NCI-H510A treated with DMSO at 0.1 percent for 48 hours (cell line): Measurements from ENCODE around the gene ERBB4.
A peak's percentile ranks its signal among the peaks of the same experiment; 100 is the strongest.

Experiments used
- DNase-seq: peaks from one replicate; lab custom pipeline; 2025; lab: John Stamatoyannopoulos, UW

Gene ERBB4

GRCh38 chr2:211413746-211414145 lies 1124.9 kb downstream of the ERBB4 start:
- DNase-seq, result no peak

- DNase-seq, result peak; percentile 51
Measured at GRCh38 chr2:211408483-211408891, 1130.1 kb downstream of the ERBB4 start.

- DNase-seq, result no peak
Measured at GRCh38 chr2:211407076-211407475, 1131.5 kb downstream of the ERBB4 start.

- DNase-seq, result no peak
Measured at GRCh38 chr2:211405036-211405435, 1133.6 kb downstream of the ERBB4 start.

- DNase-seq, result no peak
Measured at GRCh38 chr2:211404098-211404497, 1134.5 kb downstream of the ERBB4 start.

GRCh38 chr2:211401328-211401727 lies 1137.3 kb downstream of the ERBB4 start:
- no peak for DNase-seq

- DNase-seq, result no peak
Measured at GRCh38 chr2:211397764-211398163, 1140.8 kb downstream of the ERBB4 start.

GRCh38 chr2:211396815-211397214 lies 1141.8 kb downstream of the ERBB4 start:
- DNase-seq, result peak; percentile 60

- DNase-seq, result no peak
Measured at GRCh38 chr2:211391189-211391567, 1147.4 kb downstream of the ERBB4 start.

- no peak for DNase-seq
Measured at GRCh38 chr2:211390536-211391188, 1147.9 kb downstream of the ERBB4 start.

GRCh38 chr2:211387734-211388133 lies 1150.9 kb downstream of the ERBB4 start:
- DNase-seq, result no peak

GRCh38 chr2:211380041-211380440 lies 1158.6 kb downstream of the ERBB4 start:
- DNase-seq, result no peak

GRCh38 chr2:211376410-211376809 lies 1162.2 kb downstream of the ERBB4 start:
- no peak for DNase-seq

GRCh38 chr2:211373203-211373602 lies 1165.4 kb downstream of the ERBB4 start:
- DNase-seq, result no peak

GRCh38 chr2:211371465-211371864 lies 1167.1 kb downstream of the ERBB4 start:
- no peak for DNase-seq

- DNase-seq, result no peak
Measured at GRCh38 chr2:211368467-211368866, 1170.1 kb downstream of the ERBB4 start.

GRCh38 chr2:211367711-211368110 lies 1170.9 kb downstream of the ERBB4 start:
- DNase-seq, result no peak

GRCh38 chr2:211367293-211367692 lies 1171.3 kb downstream of the ERBB4 start:
- DNase-seq, result peak; percentile 44

- no peak for DNase-seq
Measured at GRCh38 chr2:211364911-211365310, 1173.7 kb downstream of the ERBB4 start.

- DNase-seq, result no peak
Measured at GRCh38 chr2:211361383-211361782, 1177.2 kb downstream of the ERBB4 start.

- no peak for DNase-seq
Measured at GRCh38 chr2:211359347-211359746, 1179.3 kb downstream of the ERBB4 start.

GRCh38 chr2:211358504-211358903 lies 1180.1 kb downstream of the ERBB4 start:
- no peak for DNase-seq

- DNase-seq, result no peak
Measured at GRCh38 chr2:211354481-211354880, 1184.1 kb downstream of the ERBB4 start.

GRCh38 chr2:211351987-211352386 lies 1186.6 kb downstream of the ERBB4 start:
- no peak for DNase-seq
